GM10847 (cell line): Measurements from ENCODE around the gene VLDLR.

Source experiments
- POLR2A ChIP-seq: IDR thresholded peaks from 2 replicates; pipeline ENCODE4 v1.6.1; 2011; ENCODE audit not compliant: insufficient read length; ENCODE audit errors: extremely low read depth

The VLDLR gene

GRCh38 chr9:2638871-2639673 is 17.5 kb downstream of the VLDLR start:
- no peak for TF ChIP-seq POLR2A

- no peak for TF ChIP-seq POLR2A
Observed at GRCh38 chr9:2639786-2640185, 18.2 kb downstream of the VLDLR start.

GRCh38 chr9:2640570-2640969 is 19.0 kb downstream of the VLDLR start:
- TF ChIP-seq POLR2A, result no peak

- TF ChIP-seq POLR2A, result no peak
Observed at GRCh38 chr9:2641033-2641432, 19.4 kb downstream of the VLDLR start.

- no peak for TF ChIP-seq POLR2A
Observed at GRCh38 chr9:2642068-2642467, 20.5 kb downstream of the VLDLR start.

GRCh38 chr9:2645569-2645968 is 24.0 kb downstream of the VLDLR start:
- TF ChIP-seq POLR2A, result no peak

GRCh38 chr9:2655411-2655901 is 33.9 kb downstream of the VLDLR start:
- no peak for TF ChIP-seq POLR2A

GRCh38 chr9:2657427-2657826 is 35.8 kb downstream of the VLDLR start:
- no peak for TF ChIP-seq POLR2A

GRCh38 chr9:2662496-2662895 is 40.9 kb downstream of the VLDLR start:
- TF ChIP-seq POLR2A, result no peak

GRCh38 chr9:2663461-2664173 is 42.0 kb downstream of the VLDLR start:
- TF ChIP-seq POLR2A, result no peak

- no peak for TF ChIP-seq POLR2A
Observed at GRCh38 chr9:2664174-2665065, 42.8 kb downstream of the VLDLR start.

- no peak for TF ChIP-seq POLR2A
Observed at GRCh38 chr9:2666569-2666968, 45.0 kb downstream of the VLDLR start.

- TF ChIP-seq POLR2A, result no peak
Observed at GRCh38 chr9:2673161-2673560, 51.6 kb downstream of the VLDLR start.

- no peak for TF ChIP-seq POLR2A
Observed at GRCh38 chr9:2674141-2674824, 52.7 kb downstream of the VLDLR start.

- no peak for TF ChIP-seq POLR2A
Observed at GRCh38 chr9:2675834-2676233, 54.2 kb downstream of the VLDLR start.
